HT-29 (cell line): Measurements from ENCODE around the gene CRYBA2. TPM values are rescaled to one million over a fixed set of nuclear protein-coding genes. Genes with fewer than 3 reads are reported as not detected.

Experiments used
- DNase-seq: peaks from one replicate; pipeline ENCODE4 v3.0.0-alpha.2; 2015; ENCODE audit warnings: low spot score
- total RNA-seq: library from RNA; depleted of rRNA; stranded (reverse); fragments of >200 nt; shearing (Covaris generic); gene quantifications from 2 replicates; pipeline ENCODE4 v1.2.3, GENCODE V29; 2014

Gene CRYBA2
- total RNA-seq, 1 experiment from 2014 or later, result not detected

DNA sequence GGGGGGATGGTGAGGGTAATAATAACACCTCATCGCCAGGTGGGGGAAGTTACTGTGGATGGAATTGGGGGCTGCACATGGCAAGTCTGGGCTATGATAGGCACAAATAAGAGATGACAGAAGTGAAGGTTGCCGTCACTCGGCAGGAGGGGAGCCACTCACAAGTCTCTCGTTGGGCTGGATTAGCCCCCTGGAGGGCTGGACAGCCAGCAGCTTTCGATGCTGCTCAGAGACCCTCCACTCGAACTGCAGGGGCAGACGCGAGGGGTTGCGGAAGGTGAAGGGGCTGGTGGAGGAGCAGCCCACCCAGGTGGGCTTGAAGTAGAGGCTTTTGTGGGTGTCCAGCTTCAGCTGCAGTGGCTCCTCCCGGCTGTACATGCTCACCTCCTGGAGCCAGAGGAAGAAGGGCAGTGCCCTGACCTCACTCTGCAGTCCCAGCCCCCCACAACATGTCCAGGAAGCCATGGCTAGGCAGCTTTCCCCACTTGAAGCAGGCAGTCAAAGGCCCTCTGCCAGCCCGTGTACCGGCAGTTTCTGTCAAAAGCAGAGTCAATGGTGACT is 29.9 kb upstream of the CRYBA2 start:
- DNase-seq, result no peak

DNA sequence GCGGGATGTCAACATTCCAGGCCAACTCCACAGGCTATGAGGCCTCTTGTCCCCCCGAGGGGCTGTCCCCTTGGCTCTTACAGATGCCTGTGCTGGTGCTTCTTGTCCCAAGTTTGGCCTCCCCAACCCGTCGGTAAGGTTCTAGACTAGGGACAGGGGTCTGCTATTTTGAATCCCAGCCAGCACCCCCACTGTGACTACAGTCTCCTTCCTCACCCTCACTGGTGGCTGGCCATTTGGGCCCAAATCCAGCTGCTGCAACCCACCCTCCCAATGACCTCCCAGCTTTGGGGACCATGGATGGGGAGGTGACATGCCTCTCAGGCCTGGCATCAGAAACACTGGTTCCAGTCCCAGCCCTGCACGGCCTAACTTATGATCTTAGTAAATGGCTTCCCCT is 29.4 kb upstream of the CRYBA2 start:
- no peak for DNase-seq

GRCh38 chr2:219022041-219022440 is 28.8 kb upstream of the CRYBA2 start:
- no peak for DNase-seq

DNA sequence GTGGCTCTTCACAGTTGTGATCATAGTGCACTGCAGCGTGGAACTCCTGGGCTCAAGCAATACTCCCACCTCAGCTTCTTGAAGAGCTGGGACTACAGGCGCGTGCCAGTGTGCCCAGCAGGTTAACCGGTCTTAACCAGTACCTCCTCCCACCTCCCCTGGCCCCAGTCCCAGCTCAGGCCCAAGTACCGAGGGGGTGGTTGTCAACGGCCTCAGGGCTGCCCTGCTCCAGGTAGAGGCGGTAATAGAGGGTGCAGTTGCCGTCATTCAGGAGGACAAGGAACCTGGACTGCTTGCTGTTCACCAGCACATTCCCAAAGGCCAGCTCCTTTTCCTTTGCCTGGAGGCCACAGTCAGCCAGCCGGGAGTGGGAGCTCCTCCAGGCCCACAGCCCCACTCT is 28.4 kb upstream of the CRYBA2 start:
- DNase-seq, result no peak

DNA sequence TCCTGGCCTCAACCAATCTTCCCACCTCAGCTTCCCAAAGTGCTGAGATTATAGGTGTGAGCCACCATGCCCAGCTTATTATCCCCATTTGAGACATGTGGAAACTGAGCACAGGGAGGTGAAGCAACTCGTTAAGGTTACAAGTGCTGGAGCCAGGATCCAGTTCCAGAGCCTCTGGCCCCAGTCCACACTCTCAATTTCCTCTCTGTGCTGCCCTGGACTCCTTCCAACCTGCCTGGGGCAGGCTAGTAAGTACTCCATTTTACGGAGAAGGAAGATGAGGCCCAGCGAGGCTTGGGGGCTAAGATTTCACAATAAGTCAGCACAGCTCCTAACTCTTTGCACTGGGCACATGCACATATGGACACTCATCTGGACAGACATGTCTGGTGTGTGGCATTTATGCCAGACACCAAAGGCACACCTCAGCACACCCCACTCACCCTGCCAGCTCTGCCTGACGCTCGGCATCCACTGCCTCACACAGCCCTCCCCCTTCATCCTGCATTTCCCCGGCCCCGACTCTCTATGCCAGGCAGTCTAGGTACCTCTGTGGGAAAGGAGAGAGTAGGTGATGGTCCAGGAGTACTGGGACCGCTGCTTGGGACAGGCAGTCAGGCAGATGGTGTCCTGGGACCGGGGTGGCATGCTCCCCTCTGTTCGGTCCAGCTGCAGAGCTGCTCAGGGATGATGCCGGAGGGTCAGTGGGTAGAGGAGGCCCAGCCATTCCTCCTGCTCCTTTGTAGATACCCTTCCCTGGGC is 27.6 kb upstream of the CRYBA2 start:
- no peak for DNase-seq

GRCh38 chr2:219019436-219019835 is 26.2 kb upstream of the CRYBA2 start:
- DNase-seq, result no peak

DNA sequence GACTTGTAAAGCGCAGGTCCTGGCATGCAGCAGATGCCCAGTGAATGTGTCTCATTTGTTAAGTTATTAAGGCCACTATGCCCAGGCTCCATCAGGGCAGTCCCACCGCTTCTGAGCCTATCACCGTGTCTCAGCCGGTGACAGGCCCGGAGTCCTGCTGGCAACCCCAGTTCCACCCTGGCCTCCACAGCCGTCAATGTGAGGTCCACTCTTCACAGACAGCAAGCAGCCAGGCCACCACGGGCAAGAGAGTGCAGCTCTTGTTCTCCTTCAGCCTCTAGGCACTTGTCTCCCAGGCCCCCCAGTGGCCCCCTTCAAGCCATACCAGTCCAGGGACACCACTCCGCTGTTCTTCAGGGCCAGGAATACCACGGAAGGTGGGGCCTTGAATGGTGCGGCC is 25.5 kb upstream of the CRYBA2 start:
- DNase-seq, result no peak

DNA sequence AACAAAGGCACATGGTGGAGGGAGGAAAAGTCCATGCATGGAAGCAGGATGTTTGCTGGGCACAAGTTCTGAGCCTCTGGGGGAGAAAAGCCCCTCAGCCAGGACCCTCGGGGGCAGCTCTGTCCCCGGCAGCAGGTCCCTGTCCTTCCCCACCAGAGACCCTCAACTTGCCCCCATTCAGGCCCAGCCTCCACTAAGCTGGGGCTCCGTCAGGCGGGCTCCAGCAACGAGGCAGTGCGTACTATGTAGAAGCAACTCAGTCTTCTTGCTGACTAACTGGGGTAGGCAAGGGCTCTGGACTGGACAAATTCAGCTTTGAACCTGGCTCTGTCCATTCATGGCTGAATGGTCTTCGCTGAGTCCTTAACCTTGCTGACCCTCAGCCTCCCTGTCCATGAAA is 25.1 kb upstream of the CRYBA2 start:
- no peak for DNase-seq

GRCh38 chr2:219017201-219017931 is 24.1 kb upstream of the CRYBA2 start:
- DNase-seq, result no peak

DNA sequence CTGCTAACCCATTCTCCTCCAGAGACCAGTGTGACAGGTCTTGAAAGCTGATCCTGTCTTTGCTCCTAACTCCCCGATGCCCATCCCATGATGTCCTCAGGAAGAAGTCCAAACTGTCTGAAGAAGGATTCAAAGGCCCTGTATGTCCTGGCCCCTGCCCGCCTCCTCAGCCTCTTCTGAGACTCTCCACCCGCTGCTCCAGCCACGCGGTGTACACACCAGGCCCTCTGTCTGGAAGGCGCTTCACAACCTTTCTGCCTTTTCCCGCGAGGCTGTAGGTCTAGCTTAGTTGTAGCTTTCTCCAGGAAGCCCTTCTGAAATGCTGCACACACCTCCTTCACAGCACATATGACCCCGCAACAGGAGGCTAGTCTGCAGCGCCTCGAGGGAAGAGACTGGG is 23.5 kb upstream of the CRYBA2 start:
- DNase-seq, result no peak

- no peak for DNase-seq
Measured at GRCh38 chr2:219010873-219011272, 17.7 kb upstream of the CRYBA2 start.

- peak; percentile 66 for DNase-seq
Measured at GRCh38 chr2:219010162-219010756, 17.0 kb upstream of the CRYBA2 start.

DNA sequence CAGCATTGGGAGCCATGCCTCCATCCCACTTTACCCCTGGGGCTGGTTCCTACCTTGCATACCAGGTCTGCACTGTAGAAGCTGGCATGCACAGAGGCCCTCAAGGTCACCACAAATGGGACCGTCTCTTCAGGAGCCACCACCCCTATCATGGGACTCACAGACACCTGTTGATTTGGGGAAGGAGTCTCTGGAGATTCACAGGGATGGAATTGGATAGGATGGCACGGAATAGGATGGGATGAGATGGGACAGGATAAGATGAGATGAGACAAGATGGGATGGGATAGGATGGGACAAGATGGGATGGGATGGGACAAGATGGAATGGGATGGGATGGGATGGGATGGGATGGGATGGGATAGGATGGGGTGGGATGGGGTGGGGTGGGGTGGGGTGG is 16.1 kb upstream of the CRYBA2 start:
- DNase-seq, result no peak

DNA sequence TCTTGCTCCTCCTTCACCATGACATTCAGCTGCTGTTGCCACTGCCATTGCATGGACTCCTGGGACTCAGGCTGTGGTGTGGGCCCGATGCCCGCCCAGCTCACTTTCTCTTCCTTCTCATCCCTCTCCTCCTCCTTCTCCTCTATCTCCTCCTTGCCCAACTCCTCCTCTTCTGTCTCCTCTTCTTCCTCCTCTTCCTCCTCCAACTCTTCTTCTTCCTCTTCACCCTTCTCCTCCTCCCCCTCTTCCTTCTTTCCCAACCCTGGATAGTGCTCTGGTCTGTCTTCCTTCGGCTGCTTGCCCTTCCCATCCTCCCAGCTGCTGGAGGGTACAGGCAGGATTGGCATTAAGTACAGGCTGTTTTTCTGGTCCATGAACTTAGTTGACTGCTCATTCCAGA is 10.8 kb upstream of the CRYBA2 start:
- no peak for DNase-seq

DNA sequence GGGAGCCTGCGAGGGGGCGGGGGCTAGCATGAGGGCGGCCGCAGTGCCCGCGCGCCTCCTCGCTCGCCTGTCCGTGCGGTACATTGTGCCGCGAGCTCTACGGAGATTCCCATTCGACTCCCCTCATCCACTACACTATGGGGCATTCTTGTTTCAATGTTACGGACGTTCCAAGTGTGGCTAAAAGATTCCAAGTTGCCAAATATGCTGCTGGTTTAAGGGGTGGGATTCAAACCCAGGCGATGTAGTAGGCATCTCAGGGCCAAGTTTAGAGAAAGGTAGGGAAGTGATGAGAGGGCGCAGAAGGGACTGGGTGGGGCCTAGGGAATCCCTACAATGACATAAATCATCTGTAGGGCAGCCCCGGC is 10.0 kb upstream of the CRYBA2 start:
- DNase-seq, result no peak

DNA sequence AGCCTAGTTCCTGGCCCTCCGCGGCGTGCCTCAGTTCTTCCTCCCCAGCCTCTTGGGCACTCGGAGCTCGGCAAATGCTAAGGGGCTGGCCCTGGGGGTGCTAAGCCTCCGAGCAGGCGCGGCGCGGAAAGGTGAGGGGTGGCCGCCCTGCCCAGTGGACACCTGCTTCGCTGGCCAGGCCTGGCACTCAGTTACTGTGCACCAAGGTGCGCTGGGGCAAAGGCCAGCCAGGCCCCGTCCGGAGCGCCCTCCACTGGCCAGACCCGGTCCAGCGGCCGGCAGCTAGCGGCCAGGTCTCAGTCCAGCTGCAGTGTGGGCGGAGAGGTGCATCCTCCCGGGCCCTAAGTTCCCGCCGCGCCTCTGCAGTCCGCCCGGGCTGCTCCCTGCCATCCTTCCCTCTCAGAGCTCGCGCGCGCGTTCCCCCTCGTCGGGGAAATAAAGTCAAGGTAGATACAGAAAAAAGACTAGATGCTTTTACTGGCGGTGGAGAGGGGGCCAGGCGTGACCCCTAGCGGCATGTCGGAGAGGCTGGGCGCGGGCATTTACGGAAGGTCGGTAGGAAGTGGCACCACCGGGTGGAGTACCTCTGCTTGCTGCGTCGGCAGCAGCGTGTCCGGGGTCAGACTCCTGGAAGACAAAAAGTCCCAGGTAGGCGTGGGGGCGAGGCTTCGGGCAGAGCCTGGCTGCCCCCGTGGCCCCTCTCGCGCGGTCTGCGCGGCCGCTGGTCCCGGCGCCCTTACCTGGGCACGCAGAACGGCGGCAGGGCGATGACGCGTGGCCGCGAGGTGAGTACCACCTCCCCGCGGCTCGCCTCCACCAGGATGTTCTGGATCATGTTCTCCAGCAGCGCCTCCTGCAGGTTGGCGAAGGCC is 9.4 kb upstream of the CRYBA2 start:
- DNase-seq, result peak; percentile 79

DNA sequence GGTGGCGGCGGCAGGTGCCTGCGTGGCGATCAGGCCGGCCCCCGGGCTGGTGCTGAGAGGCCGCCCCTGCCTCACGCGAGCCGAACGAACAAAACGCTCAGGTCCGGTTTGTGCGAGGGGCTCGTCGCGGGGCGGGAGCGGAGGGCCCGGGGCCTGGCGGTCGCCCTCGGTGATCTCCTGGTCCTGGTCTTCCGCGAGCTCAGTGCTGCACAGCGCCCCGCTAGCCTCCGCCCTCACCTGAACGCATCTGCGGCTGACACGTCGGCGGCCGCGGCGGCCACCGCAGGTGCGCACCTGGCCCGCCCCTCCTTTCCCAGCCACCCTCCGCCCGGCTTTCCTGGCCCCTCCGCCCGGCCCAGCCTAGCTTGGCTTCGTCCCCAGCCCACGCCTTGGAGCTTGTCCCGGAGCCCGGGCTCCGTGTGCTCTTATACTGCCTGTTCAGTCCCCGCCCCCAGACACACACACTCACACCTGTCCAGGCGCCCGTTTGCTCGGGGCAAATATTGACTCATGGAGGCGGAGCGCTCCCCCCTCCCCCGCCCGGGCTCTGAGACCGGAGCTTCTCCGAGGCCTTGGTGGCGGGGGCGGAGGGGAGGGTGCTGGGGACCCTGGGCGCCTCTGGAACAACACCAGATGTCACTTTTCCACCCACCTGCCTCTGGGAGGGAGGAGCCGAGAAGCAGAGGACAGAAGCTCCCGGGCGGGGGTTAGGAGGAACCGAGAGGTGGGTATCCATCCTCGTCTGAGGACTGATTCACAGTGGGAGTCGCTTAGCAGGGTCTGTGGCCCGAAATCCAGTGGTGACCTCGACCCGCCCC is 8.6 kb upstream of the CRYBA2 start:
- peak; percentile 93 for DNase-seq

GRCh38 chr2:219001100-219001576 is 7.9 kb upstream of the CRYBA2 start:
- no peak for DNase-seq

DNA sequence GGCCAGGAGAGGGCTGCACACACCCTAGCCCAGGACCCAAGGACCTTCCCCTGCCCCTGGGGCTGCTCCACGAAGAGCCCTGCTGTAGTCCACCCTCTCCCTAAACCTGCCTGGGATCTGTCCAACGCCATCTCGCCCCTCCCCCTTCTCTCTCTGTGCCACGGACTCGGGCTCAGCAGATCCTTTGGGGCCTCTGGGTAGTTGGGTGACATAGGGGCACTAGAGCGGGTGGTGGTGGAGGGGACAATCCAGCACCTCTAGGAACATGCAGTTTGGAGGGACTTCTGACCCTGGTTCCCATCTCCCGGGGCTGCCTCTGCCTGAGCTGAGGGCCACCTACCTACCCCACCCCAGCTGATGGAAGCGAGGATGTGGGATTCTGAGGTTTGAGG is 7.3 kb upstream of the CRYBA2 start:
- no peak for DNase-seq

GRCh38 chr2:218999881-219000568 is 6.8 kb upstream of the CRYBA2 start:
- no peak for DNase-seq
